OCI-LY7 (cell line): Measurements from ENCODE around the gene MYO7A.

Experiments used
- CTCF ChIP-seq: fragments of 200-600 bp; sonication (generic); conservative IDR thresholded peaks from 2 replicates; pipeline ENCODE4 v1.5.1; 2014; ENCODE audit warnings: mild to moderate bottlenecking, antibody characterized with exemption, low read length, moderate library complexity, mixed read lengths
- EZH2phosphoT487 ChIP-seq: fragments of 200-600 bp; sonication (generic); IDR thresholded peaks from 2 replicates; pipeline ENCODE4 v1.6.1; 2018; ENCODE audit warnings: low read depth, borderline replicate concordance, mild to moderate bottlenecking, mixed run types, antibody characterized with exemption, low read length, moderate library complexity, mixed read lengths

DNA sequence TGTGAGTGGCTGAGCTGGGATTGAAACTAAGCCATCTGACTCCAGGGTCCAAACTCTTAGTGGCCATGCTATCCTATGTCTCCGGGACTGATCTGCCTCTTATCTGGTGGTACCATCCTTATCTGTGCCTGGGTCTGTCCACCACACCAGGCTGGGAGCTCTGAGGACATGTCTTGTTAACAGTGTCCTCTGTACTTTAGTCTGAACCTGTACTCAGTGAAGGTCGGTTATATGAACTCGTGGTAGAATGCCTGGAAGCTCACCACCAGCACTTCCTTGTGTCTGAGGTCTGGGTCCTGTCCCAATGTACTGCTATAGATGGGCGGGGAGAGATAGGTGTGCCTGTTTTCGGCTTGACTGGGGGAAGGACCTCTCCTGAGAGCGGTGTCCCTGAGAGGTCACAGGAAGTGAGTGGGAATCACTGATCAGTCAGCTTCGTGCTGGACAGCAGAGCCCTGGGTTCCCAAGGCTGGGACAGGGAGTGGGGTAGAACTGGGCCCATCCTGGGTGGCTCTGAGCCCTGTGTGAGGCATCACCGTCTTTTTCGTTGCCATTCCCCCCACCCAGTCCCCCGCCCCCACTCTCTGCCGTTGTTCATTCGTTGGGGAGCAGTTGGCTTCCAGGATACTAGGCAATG, 8.9 kb downstream of the MYO7A start:
- TF ChIP-seq CTCF = no peak
- TF ChIP-seq EZH2phosphoT487 = no peak
